Stomach (tissue), 4 donors: ENCODE results near the gene RIMBP2.

Source experiments
- CTCF ChIP-seq, 7 experiments: fragments of 450-650 bp in 4 of 7; fragments of 200-600 bp in 3 of 7; sonication (generic) in 3 of 7; IDR thresholded peaks; one replicate each; pipeline ENCODE4 v1.5.1; 2016 to 2019; ENCODE audit warnings: antibody characterized with exemption in 7 of 7, control low read depth in 2 of 7, mild to moderate bottlenecking in 1 of 7
- EP300 ChIP-seq: sonication (generic); formaldehyde crosslinking; IDR thresholded peaks from one replicate; pipeline ENCODE4 v1.6.1; 2017; ENCODE audit warnings: antibody characterized with exemption
- POLR2A ChIP-seq, 4 donors: fragments of 450-650 bp; IDR thresholded peaks; one replicate each; pipeline ENCODE4 v1.6.1; 2016; ENCODE audit warnings: antibody characterized with exemption in 4 of 4, control low read depth in 2 of 4, mild to moderate bottlenecking in 1 of 4, moderate library complexity in 1 of 4

DNA sequence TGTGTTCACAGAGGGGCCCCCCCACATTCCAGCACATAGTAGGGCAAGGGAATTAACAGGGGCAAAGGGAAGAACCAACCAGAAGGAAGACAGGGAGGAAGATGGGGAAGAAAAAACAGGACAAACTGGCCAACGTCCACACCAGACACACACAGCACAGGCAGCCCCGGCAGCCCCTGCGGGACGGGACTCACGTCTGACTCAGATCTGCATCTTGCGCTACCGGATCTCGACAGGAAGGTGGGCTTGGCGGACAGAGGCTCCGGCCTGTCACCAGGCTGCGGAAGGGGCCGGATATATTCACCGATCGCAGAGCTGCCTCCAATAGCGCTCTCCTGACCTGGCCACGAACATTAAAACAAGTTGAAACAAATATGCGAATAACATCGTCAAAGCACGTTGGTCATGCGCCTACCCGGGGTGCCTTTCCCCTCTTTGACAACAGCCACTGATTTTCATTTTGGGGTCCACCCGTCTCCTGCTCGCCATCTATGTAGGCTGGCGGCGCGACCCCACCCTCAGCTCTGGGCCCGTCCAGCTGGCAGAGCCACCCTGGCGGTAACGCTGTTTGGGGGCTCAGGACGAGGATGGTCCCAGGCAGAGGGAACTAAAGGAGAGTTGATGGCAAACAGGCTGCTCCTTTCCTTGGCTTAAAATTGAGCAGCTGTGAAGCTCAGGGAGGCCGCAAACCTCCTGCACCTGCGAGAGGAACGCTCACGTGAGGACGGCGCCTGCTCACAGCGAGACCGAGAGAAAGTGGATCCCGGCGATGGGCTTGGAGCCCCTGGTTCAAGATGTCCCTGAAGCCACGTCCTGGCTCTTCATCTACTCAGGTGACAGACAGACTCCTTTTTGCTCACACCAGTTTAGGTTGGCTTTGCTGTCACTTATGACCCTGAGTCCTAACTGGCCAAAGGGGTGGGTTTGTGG, 264.8 kb downstream of the RIMBP2 start:
- TF ChIP-seq CTCF (IDR thresholded peaks at IDR 0.05) (no peak), EP300 (no peak), POLR2A (IDR thresholded peaks at IDR 0.05) (no peak)
